ENCODE results near the gene ART3. TPM values are rescaled to one million over a fixed set of nuclear protein-coding genes. Genes with fewer than 3 reads are reported as not detected.
A peak's percentile ranks its signal among the peaks of the same experiment; 100 is the strongest.

Gene ART3
- total RNA-seq, 1 donor from 2014 or later, result not detected

GRCh38 chr4:76072760-76073159 lies 1.7 kb upstream of the ART3 start:
- no peak for DNase-seq (ENCODE audit: low read depth in 2 of 2)

- DNase-seq (ENCODE audit: low read depth in 2 of 2), result no peak
Measured at GRCh38 chr4:76074993-76075600, 588 bp downstream of the ART3 start.

- DNase-seq (ENCODE audit: low read depth in 2 of 2), result no peak
Measured at GRCh38 chr4:76078033-76078613, 3.6 kb downstream of the ART3 start.

GRCh38 chr4:76083386-76083988 lies 9.0 kb downstream of the ART3 start:
- DNase-seq (ENCODE audit: low read depth in 2 of 2), result no peak

GRCh38 chr4:76084542-76084941 lies 10.0 kb downstream of the ART3 start:
- no peak for DNase-seq (ENCODE audit: low read depth in 2 of 2)

- DNase-seq (ENCODE audit: low read depth in 2 of 2), result peak; percentile 23 to 68
Measured at GRCh38 chr4:76087007-76087769, 12.7 kb downstream of the ART3 start.

- no peak for DNase-seq (ENCODE audit: low read depth in 2 of 2)
Measured at GRCh38 chr4:76088719-76089118, 14.2 kb downstream of the ART3 start.

GRCh38 chr4:76090241-76090691 lies 15.8 kb downstream of the ART3 start:
- peak in 1 of 2 donors; percentile 69 for DNase-seq (ENCODE audit: low read depth in 2 of 2)

- no peak for DNase-seq (ENCODE audit: low read depth in 2 of 2)
Measured at GRCh38 chr4:76091052-76091451, 16.5 kb downstream of the ART3 start.

- DNase-seq (ENCODE audit: low read depth in 2 of 2), result no peak
Measured at GRCh38 chr4:76095568-76095967, 21.1 kb downstream of the ART3 start.

- no peak for DNase-seq (ENCODE audit: low read depth in 2 of 2)
Measured at GRCh38 chr4:76096076-76096475, 21.6 kb downstream of the ART3 start.

GRCh38 chr4:76105652-76106051 lies 31.1 kb downstream of the ART3 start:
- DNase-seq (ENCODE audit: low read depth in 2 of 2), result no peak

- DNase-seq (ENCODE audit: low read depth in 2 of 2), result no peak
Measured at GRCh38 chr4:76106442-76106841, 31.9 kb downstream of the ART3 start.

GRCh38 chr4:76108467-76109181 lies 34.1 kb downstream of the ART3 start:
- DNase-seq (ENCODE audit: low read depth in 2 of 2), result no peak

GRCh38 chr4:76116821-76117220 lies 42.3 kb downstream of the ART3 start:
- no peak for DNase-seq (ENCODE audit: low read depth in 2 of 2)

GRCh38 chr4:76117536-76117935 lies 43.0 kb downstream of the ART3 start:
- no peak for DNase-seq (ENCODE audit: low read depth in 2 of 2)

- no peak for DNase-seq (ENCODE audit: low read depth in 2 of 2)
Measured at GRCh38 chr4:76120199-76120598, 45.7 kb downstream of the ART3 start.

GRCh38 chr4:76125816-76126215 lies 51.3 kb downstream of the ART3 start:
- DNase-seq (ENCODE audit: low read depth in 2 of 2), result no peak

GRCh38 chr4:76127754-76128153 lies 53.2 kb downstream of the ART3 start:
- DNase-seq (ENCODE audit: low read depth in 2 of 2), result no peak

- no peak for DNase-seq (ENCODE audit: low read depth in 2 of 2)
Measured at GRCh38 chr4:76141241-76141640, 66.7 kb downstream of the ART3 start.

GRCh38 chr4:76144546-76144945 lies 70.0 kb downstream of the ART3 start:
- no peak for DNase-seq (ENCODE audit: low read depth in 2 of 2)

All from dermis microvascular lymphatic vessel endothelial cell (primary cell).